A172 (cell line): ENCODE measurements around the gene SUMO3. TPM values are rescaled to one million over a fixed set of nuclear protein-coding genes. Genes with fewer than 3 reads are reported as not detected.

Experiments
- DNase-seq: peaks from one replicate; pipeline ENCODE4 v3.0.0-alpha.2; 2015; ENCODE audit warnings: low spot score
- total RNA-seq: library from RNA; depleted of rRNA; stranded (reverse); fragments of >200 nt; shearing (Covaris generic); gene quantifications from 2 replicates; pipeline ENCODE4 v1.2.3, GENCODE V29; 2014

The SUMO3 gene
- total RNA-seq, 1 experiment from 2014 or later: 140 TPM

DNA sequence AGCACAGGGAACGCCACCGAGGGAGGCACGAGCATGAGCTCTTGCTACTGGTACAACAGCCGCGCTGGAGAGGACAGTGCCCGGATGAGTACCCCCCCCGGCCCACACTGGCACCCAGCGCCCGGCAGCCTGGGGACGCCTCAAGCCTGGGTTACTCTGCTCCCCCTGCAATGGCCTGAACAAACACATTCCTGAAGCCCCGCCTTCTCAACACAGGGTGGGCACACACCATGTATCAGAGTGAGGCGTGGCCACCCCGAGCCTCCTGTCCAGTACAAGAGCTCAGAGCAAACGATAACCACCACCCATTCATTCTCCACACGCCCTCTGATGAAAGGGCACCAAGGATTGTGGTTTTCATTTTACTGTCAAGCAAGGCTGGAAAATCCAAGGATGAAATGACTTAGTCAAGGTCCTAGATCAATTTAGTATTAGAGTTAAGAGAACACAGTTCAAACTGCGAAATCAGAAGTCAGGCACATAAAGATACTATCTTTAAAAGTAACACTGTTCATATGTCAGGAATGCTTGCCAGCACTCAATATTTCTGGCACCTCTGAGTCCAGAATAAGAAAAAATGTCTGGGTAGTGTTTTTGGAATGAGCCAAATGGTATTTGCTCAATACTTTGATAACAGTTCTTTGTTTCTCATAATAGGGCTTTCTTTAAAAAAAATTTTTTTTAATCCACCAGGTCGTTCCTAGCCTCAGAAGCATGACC is 38.3 kb downstream of the SUMO3 start:
- DNase-seq: no peak

DNA sequence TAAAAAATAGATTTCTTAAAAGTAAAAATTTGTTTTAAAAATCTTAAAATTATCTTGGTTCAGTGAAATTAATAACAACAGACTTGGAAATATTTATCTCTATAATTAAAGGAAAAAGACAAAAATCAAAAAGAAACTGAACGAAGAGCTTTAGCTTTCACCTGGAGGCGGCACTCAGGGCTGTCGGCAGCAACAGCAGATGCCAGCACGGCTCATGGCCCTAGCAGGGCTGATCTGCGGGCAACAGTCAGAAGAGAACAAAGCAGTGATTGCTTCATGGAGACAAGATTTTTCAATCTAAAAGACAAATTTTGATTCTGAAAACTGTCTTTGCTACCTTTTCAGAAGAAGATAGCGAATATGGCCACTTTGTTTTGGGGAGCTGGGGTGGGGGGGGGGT is 38.9 kb downstream of the SUMO3 start:
- no peak for DNase-seq

DNA sequence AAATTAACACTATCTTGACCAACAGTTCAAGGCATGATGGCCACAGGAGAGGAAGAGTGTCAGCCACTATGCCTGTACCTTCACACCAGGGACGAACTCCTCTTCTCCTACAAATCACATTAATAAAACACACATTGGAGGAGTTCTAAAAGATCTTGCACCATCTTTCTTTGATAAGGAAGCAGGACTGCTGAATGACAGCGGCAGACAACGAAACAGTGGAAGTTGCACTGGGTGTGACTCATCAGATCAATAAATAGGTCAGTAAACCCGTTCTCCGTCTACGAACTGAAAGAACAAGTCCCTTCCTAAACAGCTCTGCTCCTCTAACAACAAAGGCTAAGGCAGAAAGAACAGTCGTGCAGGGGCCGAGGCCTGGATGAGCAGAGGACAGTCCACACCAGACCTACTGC is 39.4 kb downstream of the SUMO3 start:
- no peak for DNase-seq

DNA sequence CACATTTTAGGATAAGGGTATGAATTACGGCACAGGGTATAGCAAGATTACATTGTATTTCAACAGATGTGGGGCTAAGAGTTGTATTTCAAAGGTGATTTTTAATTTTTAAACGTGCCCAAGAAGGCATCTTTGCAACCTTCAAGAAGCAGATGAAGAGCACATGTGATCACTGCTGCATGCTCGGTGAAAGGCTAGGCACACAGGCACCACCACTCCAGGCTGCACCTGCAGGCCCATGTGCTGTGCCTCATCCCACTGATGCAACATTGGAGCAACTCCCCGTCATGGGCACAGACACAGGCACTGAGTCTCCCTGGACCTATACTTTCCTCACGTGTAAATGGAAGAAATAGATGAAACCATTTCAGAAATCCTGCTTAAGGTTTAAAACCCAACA is 39.8 kb downstream of the SUMO3 start:
- DNase-seq: no peak

DNA sequence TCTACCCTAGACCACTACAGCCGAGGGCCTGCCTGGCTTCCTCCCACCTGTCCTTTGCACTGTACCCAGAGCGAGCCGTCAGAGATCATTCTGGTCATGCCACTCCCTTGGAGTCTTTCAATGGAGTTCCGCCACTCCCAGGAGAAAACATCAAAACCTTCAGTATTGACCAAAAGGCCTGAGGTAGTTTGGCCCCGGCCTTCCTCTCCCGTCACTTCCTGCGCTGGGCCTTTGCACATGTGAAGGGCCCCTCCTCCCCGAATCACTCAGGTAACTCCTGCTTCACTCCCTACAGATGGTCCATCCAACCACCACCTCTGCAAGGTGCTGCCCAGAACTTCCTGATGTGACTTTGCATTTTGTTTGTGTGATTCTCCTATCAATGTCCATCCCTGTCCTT is 42.9 kb downstream of the SUMO3 start:
- DNase-seq: no peak

DNA sequence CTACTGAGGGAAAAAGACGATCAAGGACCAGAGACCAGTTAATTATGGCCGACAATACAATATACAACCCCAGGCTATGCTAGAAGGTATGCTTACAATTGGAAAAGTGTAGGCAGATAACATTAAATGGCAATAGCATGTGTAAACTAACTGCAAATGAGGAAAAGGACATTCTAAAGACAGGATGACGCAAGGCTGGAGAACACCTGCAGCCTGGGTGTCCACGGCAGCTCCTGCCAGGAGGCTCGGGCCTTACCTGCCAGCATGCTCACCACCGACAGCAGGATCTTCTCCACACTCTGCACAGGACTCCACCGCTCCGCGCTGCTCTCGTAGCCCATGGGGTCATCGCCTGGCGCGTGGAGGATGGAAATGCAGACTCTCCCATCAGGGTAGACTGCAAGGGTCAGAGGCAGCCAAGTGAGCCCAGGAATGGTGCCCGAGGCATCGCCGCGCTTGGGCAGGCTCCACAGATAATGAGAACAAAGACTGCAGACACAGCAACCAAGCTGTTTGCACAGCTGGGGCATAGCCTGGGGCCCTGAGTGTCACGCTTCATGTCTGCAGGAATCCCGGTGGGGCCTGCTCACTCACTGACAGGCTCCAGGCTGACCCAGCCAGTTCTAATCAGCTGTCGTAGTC is 44.5 kb downstream of the SUMO3 start:
- DNase-seq: no peak

DNA sequence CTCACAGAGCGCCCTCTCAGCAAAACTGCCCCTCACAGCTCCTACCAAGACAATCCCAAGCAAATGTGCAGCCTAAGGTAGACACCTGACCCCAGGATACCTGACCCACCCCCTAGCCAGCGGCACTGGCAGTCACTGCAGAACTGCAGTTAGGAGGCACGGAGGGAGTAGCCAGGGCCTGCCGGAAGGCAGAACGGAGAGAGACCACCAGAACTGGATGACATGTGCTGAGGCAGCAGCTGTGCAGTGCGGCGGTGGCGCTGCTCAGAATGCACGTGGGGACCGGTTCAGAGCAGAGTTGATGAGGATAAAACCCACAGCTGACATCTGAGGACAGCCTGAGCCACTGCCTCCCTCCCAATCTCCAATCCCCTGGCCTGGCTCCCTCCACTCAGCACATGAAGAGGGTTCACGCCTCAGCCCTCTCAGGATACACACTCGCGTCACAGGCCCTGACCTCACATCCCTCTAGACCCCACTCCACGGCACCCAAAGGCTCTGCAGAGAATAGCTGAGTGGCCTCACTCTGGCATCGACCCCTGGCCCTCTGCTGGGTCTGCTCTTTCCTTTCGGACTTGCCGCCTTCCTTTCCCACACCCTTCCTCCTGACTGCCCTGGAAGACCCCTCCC is 45.9 kb downstream of the SUMO3 start:
- DNase-seq: no peak

DNA sequence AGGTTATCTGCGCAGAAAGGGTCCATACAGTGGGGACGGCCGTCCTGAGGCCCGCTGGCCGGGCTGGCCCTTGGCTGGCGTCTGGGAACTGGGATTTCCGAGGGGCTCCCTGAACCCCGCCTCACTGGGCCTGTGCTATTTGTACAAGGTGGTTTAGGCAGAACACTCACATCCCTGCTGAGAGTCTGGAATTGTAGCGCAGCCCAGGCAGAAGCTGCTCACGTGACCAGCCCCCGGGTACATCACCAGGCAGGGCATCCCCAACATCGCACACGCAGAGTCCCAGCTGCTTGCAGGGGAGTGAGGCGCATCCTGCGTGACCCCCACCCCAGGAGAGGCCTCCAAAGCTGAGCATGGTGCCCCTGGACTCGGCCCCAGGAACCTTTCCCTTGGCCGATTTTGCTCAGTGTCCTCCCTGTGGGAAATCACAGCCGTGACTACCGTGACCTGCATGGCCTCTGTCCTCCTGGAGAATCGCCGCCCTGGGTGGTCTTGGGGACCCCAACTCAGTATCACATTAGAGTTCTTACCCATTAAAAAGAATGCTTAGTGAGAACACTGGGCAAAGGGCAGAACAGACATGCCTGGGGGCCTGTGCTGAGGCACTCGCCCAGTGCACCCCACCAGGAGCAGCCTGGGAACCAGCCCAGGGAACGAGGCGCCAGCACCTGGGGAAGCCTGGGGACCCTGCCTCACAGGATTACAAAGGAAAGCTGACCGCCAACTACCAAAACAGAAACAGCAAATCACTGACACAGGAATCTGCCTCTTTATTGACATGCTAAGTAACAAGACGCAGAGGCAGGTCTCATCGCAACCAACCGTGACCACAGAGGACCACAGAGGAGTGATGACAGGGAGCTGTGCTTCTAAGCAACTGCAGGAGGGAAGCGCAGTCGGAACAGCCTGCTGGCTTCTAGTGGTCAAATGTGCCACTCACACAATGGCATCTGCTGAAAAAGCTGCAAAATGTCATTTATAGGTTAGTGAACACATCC is 49.7 kb downstream of the SUMO3 start:
- no peak for DNase-seq

DNA sequence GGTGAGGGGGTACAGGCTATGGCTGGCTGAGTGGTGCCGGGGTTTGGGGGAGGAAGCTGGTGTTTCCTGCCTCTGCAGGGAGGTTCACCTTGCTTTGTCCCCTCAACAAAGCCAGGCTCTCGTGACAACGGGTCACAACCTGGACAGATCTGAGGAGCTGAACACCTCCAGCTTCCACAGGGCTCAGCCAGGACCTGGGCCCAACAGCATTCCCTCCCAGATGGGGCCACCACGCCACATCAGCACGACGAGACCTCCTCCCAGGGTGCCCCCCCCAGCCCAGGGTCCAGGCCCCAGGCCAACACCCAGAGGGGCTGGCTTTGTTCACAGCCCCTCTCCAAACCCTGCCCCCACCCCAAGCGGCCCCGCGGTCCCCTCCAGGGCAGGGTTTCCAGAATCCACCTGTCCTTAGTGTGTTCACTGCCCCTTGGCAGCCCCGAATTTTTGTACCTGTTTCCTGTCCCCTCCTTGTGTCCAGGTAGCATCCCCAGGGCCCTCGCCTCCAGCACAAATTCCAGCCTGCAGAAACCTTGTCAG is 51.0 kb downstream of the SUMO3 start:
- no peak for DNase-seq

DNA sequence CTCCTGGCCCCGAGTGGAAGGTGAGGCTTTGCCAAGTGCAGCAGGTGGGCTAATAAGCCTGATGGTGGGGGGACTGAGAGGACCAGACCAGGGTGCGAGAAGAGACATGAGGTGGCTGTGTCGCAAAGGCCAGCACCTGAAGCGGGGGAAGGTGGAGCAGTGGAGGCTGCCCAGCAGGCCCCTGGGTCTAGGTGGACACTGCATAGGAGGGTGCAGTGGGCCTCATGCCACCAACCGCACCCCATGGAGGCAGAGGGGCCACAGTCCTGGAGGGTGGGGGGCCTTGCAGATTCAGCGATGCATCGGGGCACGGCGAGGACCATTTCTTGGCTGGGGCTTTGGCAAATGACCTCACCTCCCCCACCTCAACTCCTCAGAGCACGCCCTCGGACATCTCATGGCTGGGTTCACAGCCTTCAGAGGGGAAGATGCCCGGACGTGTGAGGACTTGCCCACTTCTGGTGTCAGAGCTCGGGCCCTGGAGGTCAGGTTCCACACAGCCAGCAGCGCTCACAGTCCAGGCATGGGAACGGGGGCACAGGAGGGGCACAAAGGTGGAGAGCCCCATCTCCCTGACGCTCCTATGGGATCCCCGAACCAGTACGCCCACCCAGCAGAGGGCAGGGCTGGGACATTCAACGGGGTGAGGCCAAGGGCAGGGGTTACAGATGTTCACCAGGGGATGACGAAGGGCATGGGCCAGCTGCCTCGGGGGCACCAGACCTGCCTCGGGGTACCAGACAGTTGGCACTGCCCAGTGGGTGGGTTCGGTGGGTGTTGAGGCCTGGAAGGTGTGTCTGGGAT is 51.6 kb downstream of the SUMO3 start:
- DNase-seq: no peak

DNA sequence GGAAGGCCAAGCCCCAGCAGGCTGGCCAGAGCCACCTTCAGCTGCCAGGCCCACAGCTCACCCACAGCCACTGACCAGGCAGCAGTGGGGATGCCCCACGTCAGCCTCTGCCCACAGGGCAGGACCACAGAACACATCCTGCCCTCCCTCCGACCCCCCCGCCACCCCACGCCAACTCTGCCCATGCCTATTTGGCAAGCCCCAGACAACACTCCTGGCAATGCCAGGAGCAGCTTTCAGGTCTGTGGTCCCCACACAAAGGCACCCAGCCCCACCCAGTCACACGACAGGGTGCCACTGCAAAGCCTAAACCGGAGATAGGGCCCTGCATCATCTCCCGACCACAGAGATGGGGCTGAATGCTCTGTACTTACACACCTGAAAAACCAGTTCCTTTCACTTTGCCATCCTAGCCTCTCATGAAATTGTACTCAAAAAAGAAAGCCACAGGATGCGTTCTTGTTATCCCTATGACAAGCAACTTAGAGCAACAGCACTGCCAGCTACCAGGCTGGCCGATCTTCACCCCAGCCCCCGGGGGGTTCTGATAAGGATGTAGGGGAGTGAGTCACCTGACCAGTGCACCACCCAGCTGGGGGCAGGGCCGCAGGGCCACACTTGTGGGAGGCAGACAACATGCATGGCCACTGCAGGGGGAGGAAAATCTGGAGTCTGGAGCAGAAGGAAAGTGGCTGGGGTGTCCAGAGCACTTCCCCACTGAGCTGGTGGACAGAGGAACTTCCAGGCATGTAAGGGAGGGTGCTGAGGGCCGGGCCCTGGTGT is 52.4 kb downstream of the SUMO3 start:
- DNase-seq: peak; percentile 48

DNA sequence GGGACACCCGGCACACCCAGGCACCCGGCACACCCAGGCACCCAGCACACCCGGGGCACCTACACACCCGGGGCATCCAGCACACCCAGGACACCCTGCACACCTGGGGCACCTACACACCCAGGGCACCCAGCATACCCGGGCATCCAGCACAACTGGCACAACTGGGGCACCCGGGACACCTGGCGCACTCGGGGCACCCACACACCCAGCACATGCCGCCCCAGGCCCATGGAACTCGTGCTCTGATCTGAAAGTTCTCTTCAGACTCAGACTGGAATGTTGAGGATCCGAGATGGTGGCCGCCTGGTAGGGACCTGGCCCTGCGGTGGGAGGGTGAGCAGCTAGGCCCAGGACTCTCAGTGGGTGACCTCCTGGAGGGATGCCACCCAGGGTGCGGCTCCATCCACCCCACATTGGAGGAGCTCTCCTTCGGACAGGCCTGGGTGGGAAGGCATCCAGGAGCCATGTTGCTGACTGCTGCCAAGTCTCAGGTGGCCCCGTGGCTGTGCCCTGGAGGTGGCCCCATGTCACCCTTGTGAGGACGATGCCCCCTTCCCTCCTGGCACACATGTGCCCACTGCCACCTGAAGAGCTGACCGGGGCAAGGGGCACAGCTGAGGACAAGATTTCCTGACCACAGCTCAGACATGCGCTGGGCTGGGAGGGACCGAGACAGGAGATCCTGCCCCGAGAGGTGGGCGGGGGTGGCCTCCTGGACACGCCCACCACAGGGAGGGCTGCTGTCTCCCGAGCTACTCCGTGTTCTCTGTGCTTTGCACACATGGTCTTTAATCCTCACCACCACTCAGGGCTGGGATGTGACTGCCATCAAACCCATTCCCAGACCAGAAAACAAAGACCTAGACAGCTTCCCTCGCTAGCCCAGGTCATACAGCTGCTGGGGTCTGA is 53.3 kb downstream of the SUMO3 start:
- no peak for DNase-seq

DNA sequence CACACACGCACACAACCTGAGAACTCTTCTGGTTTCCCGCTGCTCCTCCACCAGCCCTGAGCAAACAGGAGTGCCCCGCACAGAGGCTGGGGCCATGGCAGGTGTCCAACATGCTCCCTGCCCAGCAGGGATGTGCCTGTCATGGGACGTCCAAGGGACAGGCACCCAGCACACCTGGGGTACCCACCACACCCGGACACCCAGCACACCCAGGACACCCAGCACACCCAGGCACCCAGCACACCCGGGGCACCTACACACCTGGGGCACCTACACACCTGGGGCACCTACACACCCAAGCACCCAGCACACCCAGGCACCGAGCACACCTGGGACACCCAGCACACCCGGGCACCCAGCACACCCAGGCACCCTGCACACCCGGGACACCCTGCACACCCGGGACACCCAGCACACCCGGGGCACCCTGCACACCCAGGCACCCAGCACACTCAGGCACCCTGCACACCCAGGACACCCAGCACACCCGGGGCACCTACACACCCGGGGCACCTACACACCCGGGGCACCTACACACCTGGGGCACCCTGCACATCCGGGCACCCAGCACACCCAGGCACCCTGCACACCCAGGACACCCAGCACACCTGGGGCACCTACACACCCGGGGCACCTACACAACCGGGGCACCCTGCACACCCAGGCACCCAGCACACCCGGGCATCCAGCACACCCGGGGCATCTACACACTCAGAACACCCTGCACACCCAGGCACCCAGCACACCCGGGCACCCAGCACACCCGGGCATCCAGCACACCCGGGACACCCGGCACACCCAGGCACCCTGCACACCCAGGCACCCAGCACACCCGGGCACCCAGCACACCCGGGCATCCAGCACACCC is 54.2 kb downstream of the SUMO3 start:
- DNase-seq: no peak

DNA sequence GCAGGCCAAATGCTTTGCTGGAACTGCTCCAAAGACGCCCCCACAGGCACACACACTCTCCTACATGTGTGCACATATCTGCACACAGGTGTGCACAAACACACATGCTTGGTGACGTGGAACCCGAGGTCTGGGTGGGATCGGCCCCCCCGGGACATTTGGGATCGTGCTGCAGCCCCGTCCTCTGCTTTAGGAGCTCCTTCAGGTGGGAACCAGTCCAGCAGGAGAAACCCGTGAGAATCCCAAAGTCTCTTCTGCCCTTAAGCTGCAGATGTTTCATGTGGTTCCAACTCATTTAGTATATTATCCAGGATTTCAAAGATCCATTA is 54.8 kb downstream of the SUMO3 start:
- no peak for DNase-seq

DNA sequence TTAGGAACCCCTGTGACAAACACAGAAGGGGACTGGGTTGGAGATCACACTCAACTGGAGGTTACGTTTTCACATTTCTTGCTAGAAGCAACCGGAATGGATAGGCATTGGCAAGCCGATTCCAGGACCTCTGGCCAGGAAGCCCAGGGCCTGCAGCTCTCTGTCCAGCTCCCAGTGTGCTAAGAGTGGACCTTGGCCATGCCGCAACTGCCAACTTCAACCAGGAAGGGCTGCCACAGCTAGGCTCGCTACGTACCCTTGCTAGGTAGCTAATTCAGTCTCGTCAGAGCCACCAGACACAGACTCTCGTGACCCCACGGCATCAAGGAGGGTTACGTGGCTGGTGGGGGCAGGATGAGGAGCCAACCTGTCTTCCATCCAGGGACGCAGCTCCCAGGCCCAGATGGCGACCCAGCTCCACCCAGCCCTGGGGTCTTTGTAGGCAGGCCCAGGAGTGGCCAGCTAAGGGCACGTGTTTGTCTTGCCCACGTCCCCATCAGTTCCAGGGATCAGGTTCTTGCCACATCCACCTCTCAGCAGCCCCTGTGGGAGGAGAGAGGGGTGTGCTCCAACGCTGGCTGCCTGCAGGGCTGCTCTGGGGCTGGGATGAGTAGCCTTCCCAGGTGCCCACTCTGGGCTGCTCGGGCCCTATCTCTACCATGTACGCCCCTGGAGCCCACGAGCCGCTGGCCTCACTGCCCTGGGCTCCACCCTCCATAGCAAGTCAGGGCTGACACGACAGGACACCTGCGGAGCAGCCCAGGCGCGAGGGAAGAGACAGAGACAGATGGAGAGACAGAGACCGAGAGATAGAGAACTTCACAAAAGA is 55.4 kb downstream of the SUMO3 start:
- DNase-seq: no peak

DNA sequence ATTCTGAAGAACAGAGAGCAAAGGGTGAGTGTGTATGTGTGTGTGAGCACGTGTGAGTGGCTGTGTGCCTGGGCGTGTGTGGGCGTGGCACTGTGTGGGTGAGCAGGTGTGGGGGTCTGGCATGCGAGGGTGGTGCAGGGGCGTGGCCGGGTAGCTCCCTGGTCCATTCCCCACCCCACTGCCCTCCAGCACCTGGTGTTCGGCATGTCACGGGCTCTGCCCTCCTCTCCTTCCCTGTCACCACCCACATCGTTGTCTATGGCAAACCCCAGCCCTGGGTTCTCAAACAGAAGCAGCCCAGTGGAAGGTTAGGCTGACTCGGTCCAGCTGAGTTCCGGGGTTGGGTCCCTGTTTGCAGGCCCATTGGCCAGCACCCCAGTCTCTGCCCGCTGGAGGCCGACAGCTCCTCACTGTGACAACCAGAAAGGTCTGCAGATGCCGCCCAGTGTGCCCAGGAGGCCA is 56.1 kb downstream of the SUMO3 start:
- DNase-seq: no peak
